Endothelial cell (in vitro differentiated cells): Measurements from ENCODE around the gene CGA. TPM values are rescaled to one million over a fixed set of nuclear protein-coding genes. Genes with fewer than 3 reads are reported as not detected.

Source experiments
- DNase-seq: peaks from one replicate; pipeline ENCODE4 v3.0.0; 2021; ENCODE audit warnings: low spot score
- H3K27ac Mint-ChIP-seq: one replicate; pipeline ENCODE4 v1.8.0; 2021; ENCODE audit warnings: mixed read lengths, inconsistent platforms; ENCODE audit not compliant: unreplicated experiment
- H3K27me3 Mint-ChIP-seq: one replicate; pipeline ENCODE4 v1.8.0; 2021; ENCODE audit warnings: mild to moderate bottlenecking, moderate library complexity, mixed read lengths, inconsistent platforms; ENCODE audit not compliant: unreplicated experiment
- H3K36me3 Mint-ChIP-seq: one replicate; pipeline ENCODE4 v1.8.0; 2021; ENCODE audit warnings: mild to moderate bottlenecking, low read depth, mixed read lengths, inconsistent platforms; ENCODE audit not compliant: unreplicated experiment
- H3K4me1 Mint-ChIP-seq: one replicate; pipeline ENCODE4 v1.8.0; 2021; ENCODE audit warnings: mild to moderate bottlenecking, mixed read lengths, inconsistent platforms; ENCODE audit not compliant: unreplicated experiment
- H3K4me3 Mint-ChIP-seq: one replicate; pipeline ENCODE4 v1.8.0; 2021; ENCODE audit warnings: mild to moderate bottlenecking, mixed read lengths, inconsistent platforms; ENCODE audit not compliant: unreplicated experiment
- H3K9me3 Mint-ChIP-seq: one replicate; pipeline ENCODE4 v1.8.0; 2021; ENCODE audit warnings: mixed read lengths, inconsistent platforms; ENCODE audit not compliant: unreplicated experiment
- CTCF ChIP-seq: fragments of 200-600 bp; sonication (generic); IDR thresholded peaks from one replicate; pipeline ENCODE4 v1.5.0; 2021; ENCODE audit warnings: antibody characterized with exemption; ENCODE audit not compliant: unreplicated experiment
- total RNA-seq: library from RNA; stranded (reverse); fragmentation: NEBNext Ultra II Directional; extraction: Animal tissue kit (Norgen Biotek cat#: 25700); gene quantifications from one replicate; pipeline ENCODE4 v1.2.1, GENCODE V29; 2021; ENCODE audit not compliant: unreplicated experiment

CGA gene
- total RNA-seq, 1 donor from 2014 or later: not detected

DNA sequence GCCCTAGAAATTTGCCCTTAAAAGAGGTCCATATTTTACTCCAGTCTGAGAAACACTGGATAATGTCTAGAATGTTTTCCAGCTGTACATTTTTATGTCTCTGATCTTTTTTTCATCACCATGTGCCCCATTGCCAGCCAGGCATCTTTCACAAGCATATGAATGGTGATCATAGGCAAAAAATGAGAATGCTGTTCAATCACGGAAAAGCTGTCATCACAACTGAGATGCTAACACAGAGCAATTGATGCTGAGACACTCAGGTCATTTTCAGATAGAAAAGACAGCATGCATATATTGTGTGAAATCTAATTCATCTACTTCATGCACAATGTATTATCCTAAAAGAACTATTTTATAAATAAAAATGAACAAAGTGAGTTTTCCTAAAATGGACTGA lies 41.6 kb downstream of the CGA start:
- no peak for DNase-seq
- Mint-ChIP-seq H3K36me3 (no peaks in the 10 kb centered on the region), H3K4me3 (no peak overlapping the region), H3K4me1 (peaks cover 7% of the 10 kb centered on the region), H3K9me3 (no peaks in the 10 kb centered on the region), H3K27ac (no peak overlapping the region), H3K27me3 (no peaks in the 10 kb centered on the region)
- no peak for TF ChIP-seq CTCF

- no peak for DNase-seq
- Mint-ChIP-seq H3K27me3 (no peaks in the 10 kb centered on the region), H3K27ac (no peak overlapping the region), H3K36me3 (no peaks in the 10 kb centered on the region), H3K9me3 (no peaks in the 10 kb centered on the region), H3K4me3 (no peak overlapping the region), H3K4me1 (no peaks in the 10 kb centered on the region)
- TF ChIP-seq CTCF: no peak
Observed at GRCh38 chr6:87049779-87050178, 45.1 kb downstream of the CGA start.

GRCh38 chr6:87045521-87046075 lies 49.3 kb downstream of the CGA start:
- no peak overlapping the region for H3K4me3 Mint-ChIP-seq
- H3K27me3 Mint-ChIP-seq: no peaks in the 10 kb centered on the region
- H3K27ac Mint-ChIP-seq: no peak overlapping the region
- H3K9me3 Mint-ChIP-seq: no peaks in the 10 kb centered on the region
- no peak for TF ChIP-seq CTCF
- no peaks in the 10 kb centered on the region for H3K4me1 Mint-ChIP-seq
- no peaks in the 10 kb centered on the region for H3K36me3 Mint-ChIP-seq
- no peak for DNase-seq

- H3K4me3 Mint-ChIP-seq: no peak overlapping the region
- DNase-seq: no peak
- no peaks in the 10 kb centered on the region for H3K9me3 Mint-ChIP-seq
- H3K36me3 Mint-ChIP-seq: no peaks in the 10 kb centered on the region
- H3K27me3 Mint-ChIP-seq: no peaks in the 10 kb centered on the region
- H3K4me1 Mint-ChIP-seq: no peaks in the 10 kb centered on the region
- no peak for TF ChIP-seq CTCF
- H3K27ac Mint-ChIP-seq: no peak overlapping the region
Observed at GRCh38 chr6:87040729-87041128, 54.2 kb downstream of the CGA start.

Other genes with a start within 250 kb of the CGA start
- gene HTR1E, start 157.6 kb downstream of the CGA start, total RNA-seq: not detected
- gene ZNF292, start 60.5 kb upstream of the CGA start, total RNA-seq: 40.9 TPM
- gene SMIM8, start 227.5 kb upstream of the CGA start, total RNA-seq: 11.6 TPM
- gene GJB7, start 234.2 kb upstream of the CGA start, total RNA-seq: 0.18 TPM
- 4.0 TPM for gene C6orf163, start 249.7 kb upstream of the CGA start, total RNA-seq